HUES64 (cell line): ENCODE results near the gene IKBKE.

ENCODE experiments used
- H3K27ac ChIP-seq: 2 replicates; pipeline ENCODE4 v1.7.0; 2013; ENCODE audit warnings: low read depth, low read length, inconsistent platforms
- H3K27me3 ChIP-seq: 2 replicates; pipeline ENCODE4 v1.6.1; 2013; ENCODE audit warnings: mild to moderate bottlenecking, low read length; ENCODE audit not compliant: insufficient read depth
- H3K36me3 ChIP-seq: 2 replicates; pipeline ENCODE4 v1.6.1; 2013; ENCODE audit warnings: mild to moderate bottlenecking, low read length; ENCODE audit not compliant: insufficient read depth
- H3K4me1 ChIP-seq: 2 replicates; pipeline ENCODE4 v1.6.1; 2013; ENCODE audit warnings: mild to moderate bottlenecking, low read length, moderate library complexity; ENCODE audit not compliant: insufficient read depth
- H3K4me3 ChIP-seq: 2 replicates; pipeline ENCODE4 v1.5.1; 2013; ENCODE audit warnings: mild to moderate bottlenecking, low read length, moderate library complexity
- H3K9ac ChIP-seq: 2 replicates; pipeline ENCODE4 v1.6.1; 2013; ENCODE audit warnings: mild to moderate bottlenecking, low read depth, low read length
- H3K9me3 ChIP-seq: 2 replicates; pipeline ENCODE4 v1.6.1; 2013; ENCODE audit warnings: low read depth, low read length; ENCODE audit not compliant: insufficient read depth
- WGBS: fragments of 150-250, 120-280 bp; methylation state at CpG from one replicate; pipeline ENCODE4 v1.1.7; 2013; ENCODE audit warnings: missing lambda C conversion rate; 5-methylcytosine and 5-hydroxymethylcytosine counted together

IKBKE gene

DNA sequence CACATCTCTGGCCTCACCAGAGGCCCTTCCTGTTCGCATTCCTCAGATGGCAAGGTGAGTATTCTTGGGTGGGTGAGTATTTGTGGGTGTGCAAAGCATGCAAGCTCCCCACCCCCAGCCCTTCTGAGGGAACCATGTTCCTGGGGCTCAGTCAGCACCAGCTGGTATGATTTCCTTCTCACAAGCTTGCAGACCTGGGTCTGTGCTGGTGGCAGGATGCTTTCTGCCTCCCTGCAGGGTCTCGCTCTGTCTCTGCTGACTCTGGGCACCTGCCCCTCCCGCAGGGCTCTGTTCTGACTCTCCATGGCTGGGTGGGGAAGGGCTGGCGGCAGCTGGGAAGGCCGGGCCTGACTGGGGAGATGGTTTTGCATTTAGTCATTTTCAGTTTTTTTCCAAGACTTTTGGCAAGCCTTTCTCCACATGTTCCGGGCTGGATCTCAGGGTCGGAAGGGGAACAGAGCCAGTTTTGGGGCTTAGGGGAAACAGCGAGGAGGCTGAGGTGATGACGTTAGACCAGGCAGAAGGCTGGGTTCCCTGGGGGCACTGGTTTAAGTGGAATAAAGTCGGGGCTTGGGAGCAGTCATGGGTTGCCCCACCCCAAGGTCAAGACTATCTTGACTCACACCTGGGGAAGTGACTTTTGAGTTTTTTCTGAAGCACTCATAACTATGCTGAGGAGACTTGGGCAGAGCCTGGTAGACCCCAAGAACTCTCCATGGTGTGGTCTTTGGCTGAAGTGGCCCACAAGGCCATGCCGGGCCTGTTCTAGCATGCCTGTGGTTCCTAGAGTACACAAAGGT, 43.2 kb downstream of the IKBKE start:
- 91% methylated on average over 11 of the region's 11 CpGs for WGBS
- Histone ChIP-seq H3K36me3 (no peaks in the 10 kb centered on the region), H3K9me3 (no peaks in the 10 kb centered on the region), H3K4me3 (no peak overlapping the region), H3K27ac (no peak overlapping the region), H3K27me3 (peaks cover 29% of the 10 kb centered on the region), H3K4me1 (peaks cover 12% of the 10 kb centered on the region), H3K9ac (no peak overlapping the region)

DNA sequence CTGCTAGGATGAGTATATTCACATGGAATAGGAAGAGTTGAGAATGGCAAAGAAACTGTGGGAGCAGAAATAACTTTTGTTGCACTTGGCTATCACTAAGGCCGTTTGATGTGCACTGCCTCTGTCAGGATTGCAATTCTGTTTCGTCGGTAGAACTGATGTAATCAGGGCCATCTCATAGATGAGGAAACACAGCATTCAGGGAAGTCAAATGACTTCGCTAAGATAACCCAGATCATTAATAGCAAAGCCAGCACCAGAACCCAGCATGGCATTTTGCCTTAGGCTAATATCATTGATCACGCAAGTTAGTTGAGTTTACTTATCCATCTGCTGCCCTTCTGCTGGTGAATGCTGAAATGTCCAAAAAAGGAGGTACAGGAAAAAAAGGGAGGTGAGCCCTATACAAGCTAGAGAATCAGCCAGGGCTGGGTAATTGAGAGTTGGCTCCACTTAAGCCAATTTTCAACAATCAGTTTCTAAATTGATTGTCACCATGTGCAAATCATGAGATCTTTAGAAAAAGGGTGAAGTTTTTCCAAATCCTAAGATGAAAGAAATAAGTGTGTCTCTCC, 44.6 kb downstream of the IKBKE start:
- no peak overlapping the region for H3K4me3 ChIP-seq
- no peak overlapping the region for H3K9ac ChIP-seq
- H3K36me3 ChIP-seq = no peaks in the 10 kb centered on the region
- peaks cover 15% of the 10 kb centered on the region for H3K27me3 ChIP-seq
- 93% methylated on average over 5 of the region's 5 CpGs for WGBS
- H3K4me1 ChIP-seq = peaks cover 12% of the 10 kb centered on the region
- H3K27ac ChIP-seq = no peak overlapping the region
- H3K9me3 ChIP-seq = no peaks in the 10 kb centered on the region

DNA sequence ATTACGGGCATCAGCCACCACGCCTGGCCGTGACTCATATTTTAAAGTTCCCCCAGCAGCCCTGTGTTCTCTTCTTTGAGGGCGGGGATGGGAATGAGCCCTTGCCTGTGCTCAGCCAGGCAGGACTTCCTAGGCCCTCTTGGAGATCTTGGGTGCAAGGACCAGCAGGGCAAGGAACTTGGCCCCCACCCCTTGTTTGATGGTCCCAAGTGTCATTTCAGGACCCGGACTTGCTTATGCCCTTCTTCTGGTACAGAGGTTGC, 46.4 kb downstream of the IKBKE start:
- H3K9ac ChIP-seq = no peak overlapping the region
- WGBS = 87% methylated on average over 5 of the region's 5 CpGs
- H3K4me1 ChIP-seq = peaks cover 8% of the 10 kb centered on the region
- no peaks in the 10 kb centered on the region for H3K36me3 ChIP-seq
- H3K4me3 ChIP-seq = no peak overlapping the region
- no peak overlapping the region for H3K27ac ChIP-seq
- H3K27me3 ChIP-seq = no peaks in the 10 kb centered on the region; the same call in 1 of the 2 replicates
- no peaks in the 10 kb centered on the region for H3K9me3 ChIP-seq

DNA sequence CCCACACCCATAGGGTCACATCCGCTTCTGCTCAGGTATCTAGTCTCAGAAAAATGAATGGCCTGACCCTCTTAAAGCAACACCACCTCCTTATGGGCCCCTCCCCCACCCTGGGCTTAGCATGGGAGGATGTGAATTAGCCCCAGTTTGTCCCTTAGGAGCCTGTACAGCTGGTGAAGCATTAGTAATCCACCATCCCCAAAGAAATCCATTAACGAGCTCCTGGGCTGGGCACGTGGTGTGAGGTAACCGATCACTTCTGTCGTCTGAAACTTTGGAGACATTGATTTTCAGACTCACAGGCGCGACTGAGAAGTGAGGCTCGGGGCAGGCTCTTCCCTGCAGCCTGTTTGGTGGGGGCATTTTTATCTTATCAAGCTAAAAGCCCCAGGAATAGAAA, 47.5 kb downstream of the IKBKE start:
- no peaks in the 10 kb centered on the region for H3K9me3 ChIP-seq
- H3K36me3 ChIP-seq = no peaks in the 10 kb centered on the region
- H3K9ac ChIP-seq = no peak overlapping the region
- H3K4me1 ChIP-seq = no peaks in the 10 kb centered on the region
- 88% methylated on average over 8 of the region's 8 CpGs for WGBS
- H3K27me3 ChIP-seq = no peaks in the 10 kb centered on the region
- H3K4me3 ChIP-seq = no peak overlapping the region
- H3K27ac ChIP-seq = no peak overlapping the region

DNA sequence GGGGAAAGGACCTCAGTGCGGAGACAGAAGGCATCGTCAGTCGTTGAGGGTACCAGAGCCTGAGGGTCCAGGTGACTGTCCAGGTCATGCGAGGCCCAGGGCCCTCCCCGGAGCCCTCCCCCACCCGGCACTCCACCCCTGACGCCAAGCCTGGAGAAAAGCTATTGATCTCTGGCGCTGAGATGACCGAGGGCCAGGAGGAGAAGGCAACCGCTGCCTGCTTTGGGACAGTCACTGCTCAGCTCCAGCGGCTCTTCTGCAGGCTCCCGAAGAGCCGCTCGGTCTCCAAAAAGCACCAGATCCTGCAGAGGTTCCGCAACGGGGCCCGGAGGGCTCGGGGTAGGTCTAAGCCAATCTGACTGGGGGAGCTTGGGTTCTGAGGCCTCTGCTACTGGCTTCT, 47.9 kb downstream of the IKBKE start:
- Histone ChIP-seq H3K4me3 (no peak overlapping the region), H3K27ac (no peak overlapping the region), H3K9me3 (no peaks in the 10 kb centered on the region), H3K9ac (no peak overlapping the region), H3K4me1 (no peaks in the 10 kb centered on the region), H3K27me3 (no peaks in the 10 kb centered on the region), H3K36me3 (no peaks in the 10 kb centered on the region)
- WGBS = 91% methylated on average over 18 of the region's 18 CpGs

DNA sequence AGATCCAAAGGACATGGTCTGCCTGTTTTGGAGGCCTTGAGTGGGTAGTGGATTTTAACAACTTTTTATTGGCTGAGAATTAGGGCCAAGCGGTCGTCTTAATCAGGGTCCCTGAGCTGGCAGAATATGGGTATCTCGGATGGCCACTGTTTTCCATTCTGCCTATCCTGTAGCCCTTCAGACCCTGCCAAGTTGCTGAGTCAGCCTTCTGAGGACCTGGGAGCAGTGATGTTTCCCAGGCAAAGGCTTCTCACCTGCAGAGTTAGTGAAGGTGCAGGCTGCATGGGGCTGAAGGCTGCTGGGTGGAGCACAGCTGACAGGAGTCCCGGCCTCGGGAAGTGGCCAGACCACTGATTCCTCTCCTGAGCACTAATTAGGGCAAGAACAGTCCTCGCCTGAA, 48.5 kb downstream of the IKBKE start:
- H3K4me3 ChIP-seq = no peak overlapping the region
- no peak overlapping the region for H3K27ac ChIP-seq
- no peak overlapping the region for H3K9ac ChIP-seq
- H3K4me1 ChIP-seq = no peaks in the 10 kb centered on the region
- H3K36me3 ChIP-seq = no peaks in the 10 kb centered on the region
- H3K9me3 ChIP-seq = no peaks in the 10 kb centered on the region
- no peaks in the 10 kb centered on the region for H3K27me3 ChIP-seq
- 93% methylated on average over 6 of the region's 6 CpGs for WGBS

DNA sequence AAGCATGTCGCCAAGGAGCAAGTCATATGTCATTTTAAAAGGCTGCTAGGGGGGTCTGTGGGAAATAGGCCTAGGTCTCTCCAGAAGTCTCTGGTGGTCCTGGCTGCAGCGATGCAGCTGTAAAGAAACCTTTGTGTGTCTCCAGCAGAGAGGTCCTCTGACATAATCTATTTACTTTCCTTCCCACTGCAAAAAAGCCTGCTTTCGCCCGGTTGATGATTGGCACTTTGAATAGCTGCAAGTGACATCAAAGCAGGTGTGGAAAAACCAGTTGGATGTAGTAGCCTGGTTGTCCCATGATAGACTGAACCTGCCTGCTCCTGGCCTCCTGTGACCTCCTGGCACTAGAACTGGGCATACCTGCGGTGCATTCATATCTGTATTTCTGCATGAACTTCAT, 50.9 kb downstream of the IKBKE start:
- no peaks in the 10 kb centered on the region for H3K36me3 ChIP-seq
- H3K4me3 ChIP-seq = no peak overlapping the region
- H3K27ac ChIP-seq = no peak overlapping the region
- H3K27me3 ChIP-seq = no peaks in the 10 kb centered on the region
- H3K4me1 ChIP-seq = no peaks in the 10 kb centered on the region
- no peak overlapping the region for H3K9ac ChIP-seq
- no peaks in the 10 kb centered on the region for H3K9me3 ChIP-seq
- 90% methylated on average over 5 of the region's 5 CpGs for WGBS

DNA sequence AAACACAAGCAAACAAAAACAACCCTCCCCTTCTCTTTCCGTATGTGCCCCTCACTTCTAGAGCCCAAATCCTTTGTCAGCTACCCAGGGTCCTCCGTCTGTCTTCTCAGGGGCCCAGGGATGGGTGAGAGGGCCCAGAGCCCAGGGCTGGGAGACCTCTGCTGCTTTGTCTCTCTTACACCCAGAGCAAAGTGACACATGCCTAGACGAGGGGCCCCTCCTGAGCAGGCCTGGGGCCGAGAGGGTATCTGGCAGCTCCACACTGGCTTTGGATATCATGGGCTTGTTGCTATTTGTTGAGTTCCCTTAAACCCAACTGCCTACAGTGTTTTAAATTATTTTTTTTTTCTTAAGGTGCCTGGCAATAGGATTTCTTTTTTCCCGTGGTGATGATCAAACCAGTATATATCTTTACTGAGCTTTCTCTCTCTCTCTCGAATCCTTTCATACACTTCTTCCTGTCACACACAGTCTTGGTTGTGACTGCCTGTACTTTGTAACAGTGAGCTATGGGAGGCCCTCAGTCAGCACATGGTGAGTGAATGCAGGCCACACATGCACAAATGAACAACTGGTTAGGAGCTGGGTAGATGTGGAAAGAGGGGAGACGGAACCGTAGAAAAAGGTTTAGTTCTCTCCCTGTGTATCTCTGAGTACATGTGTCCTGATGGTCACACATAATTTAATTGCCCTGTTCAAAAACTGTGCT, 51.6 kb downstream of the IKBKE start:
- WGBS = 84% methylated on average over 8 of the region's 8 CpGs
- H3K4me3 ChIP-seq = no peak overlapping the region
- H3K27me3 ChIP-seq = no peaks in the 10 kb centered on the region
- H3K9ac ChIP-seq = no peak overlapping the region
- H3K27ac ChIP-seq = no peak overlapping the region
- no peaks in the 10 kb centered on the region for H3K4me1 ChIP-seq
- no peaks in the 10 kb centered on the region for H3K9me3 ChIP-seq
- H3K36me3 ChIP-seq = no peaks in the 10 kb centered on the region

DNA sequence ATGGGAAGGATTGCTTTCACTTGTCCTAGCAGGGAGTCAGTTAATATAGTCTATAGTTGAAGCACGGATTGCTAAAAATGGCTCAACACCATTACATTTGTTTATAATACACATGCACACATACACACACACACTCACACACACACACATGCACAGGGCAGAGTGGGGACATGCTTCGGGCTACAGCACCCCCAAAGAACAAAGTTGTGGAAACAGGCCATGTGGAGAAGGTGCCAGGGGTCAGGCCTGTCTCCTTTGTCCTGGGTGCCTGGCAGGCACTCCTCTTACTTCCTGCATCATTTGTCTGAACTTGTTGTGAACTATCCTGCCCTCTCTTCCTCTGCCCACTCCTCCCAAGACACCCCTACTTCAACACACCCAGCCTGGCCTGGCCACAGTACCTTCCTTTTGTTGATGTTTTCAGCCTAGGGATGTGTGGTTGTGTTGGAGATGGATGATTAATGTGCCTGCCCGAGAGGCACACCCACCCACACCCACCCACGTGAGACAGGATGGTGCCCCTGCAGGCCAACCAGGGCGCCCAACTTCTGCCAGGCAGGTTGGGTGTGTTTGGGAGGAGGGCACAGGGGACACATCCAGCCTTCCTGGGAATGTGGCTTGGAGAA, 54.6 kb downstream of the IKBKE start:
- Histone ChIP-seq H3K4me1 (no peaks in the 10 kb centered on the region), H3K36me3 (no peaks in the 10 kb centered on the region), H3K27ac (no peak overlapping the region), H3K9me3 (no peaks in the 10 kb centered on the region), H3K27me3 (no peaks in the 10 kb centered on the region), H3K4me3 (no peak overlapping the region), H3K9ac (no peak overlapping the region)
- WGBS = 86% methylated on average over 3 of the region's 5 CpGs

DNA sequence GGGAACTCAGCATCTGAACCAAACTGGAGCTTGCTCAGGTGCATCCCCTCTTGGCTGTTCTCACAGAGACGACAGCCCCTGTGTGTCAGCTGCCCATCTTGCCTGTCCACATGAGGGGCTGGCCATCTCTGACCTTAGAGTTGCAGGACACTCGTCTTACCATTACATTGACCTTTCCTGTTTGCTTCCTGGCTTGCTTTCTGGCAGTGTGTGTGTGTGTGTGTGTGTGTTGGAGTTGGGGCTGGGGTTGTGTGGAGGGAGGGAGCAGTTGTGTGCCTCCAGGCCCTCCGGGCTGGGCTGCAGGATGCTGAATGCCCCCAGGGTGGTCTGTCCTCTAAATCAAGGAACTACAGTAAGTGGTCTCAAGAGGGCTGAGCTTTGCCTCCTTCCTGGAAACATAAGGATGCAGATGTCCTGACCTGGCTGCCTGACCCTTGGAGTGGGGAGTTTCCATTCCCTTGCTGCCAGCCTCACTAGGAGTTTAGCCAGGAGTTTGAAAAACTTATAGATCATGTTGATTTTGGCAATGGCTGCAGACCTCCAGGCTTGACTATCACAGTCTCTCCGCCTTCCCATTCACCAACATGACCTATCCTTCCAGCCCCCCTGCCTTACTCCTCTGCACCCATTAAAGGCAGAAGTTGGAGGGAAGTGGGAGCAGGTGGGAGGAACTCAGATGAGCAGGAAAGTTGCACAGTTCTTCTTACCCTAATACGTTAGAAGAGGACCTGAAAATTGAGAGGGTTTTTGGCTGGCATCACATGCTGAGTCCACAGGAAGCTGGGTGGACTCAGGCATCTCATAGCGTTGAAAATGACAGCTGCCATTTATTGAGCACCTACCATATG, 56.0 kb downstream of the IKBKE start:
- Histone ChIP-seq H3K9ac (no peak overlapping the region), H3K36me3 (no peaks in the 10 kb centered on the region), H3K9me3 (no peaks in the 10 kb centered on the region), H3K27ac (no peak overlapping the region), H3K27me3 (no peaks in the 10 kb centered on the region), H3K4me1 (no peaks in the 10 kb centered on the region), H3K4me3 (no peak overlapping the region)
- 79% methylated on average over 5 of the region's 6 CpGs for WGBS

DNA sequence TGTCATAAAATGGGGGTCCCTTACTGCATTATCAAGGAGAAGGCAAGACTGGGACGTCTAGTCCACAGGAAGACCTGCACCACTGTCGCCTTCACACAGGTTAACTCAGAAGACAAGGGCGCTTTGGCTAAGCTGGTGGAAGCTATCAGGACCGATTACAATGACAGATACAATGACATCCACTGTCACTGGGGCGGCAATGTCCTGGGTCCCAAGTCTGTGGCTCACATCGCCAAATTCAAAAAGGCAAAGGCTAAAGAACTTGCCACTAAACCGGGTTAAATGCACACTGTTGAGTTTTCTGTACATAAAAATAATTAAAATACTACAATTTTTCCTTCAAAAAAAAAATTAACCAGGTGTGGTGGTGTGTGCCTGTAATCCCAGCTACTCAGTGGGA, 59.1 kb downstream of the IKBKE start:
- WGBS = 96% methylated on average over 7 of the region's 7 CpGs

More for the DNA sequence above, 59.1 kb downstream of the IKBKE start:
- H3K27me3 ChIP-seq = no peaks in the 10 kb centered on the region
- H3K36me3 ChIP-seq = no peaks in the 10 kb centered on the region
- H3K4me1 ChIP-seq = no peaks in the 10 kb centered on the region
- H3K9ac ChIP-seq = no peak overlapping the region
- no peak overlapping the region for H3K27ac ChIP-seq
- H3K9me3 ChIP-seq = no peaks in the 10 kb centered on the region
- no peak overlapping the region for H3K4me3 ChIP-seq
